HepG2 (cell line): ENCODE results near the gene ORC3. TPM values are rescaled to one million over a fixed set of nuclear protein-coding genes. Genes with fewer than 3 reads are reported as not detected.

Experiments used
- ARNT2 ChIP-seq: sonication (generic); formaldehyde crosslinking; IDR thresholded peaks from 2 replicates; pipeline ENCODE4 v1.8.0; 2022; ENCODE audit warnings: mild to moderate bottlenecking, low read depth, missing genetic modification reagents, moderate library complexity
- CCAR2 ChIP-seq: fragments of 200-400 bp; formaldehyde crosslinking; optimal IDR thresholded peaks from 2 replicates; pipeline ENCODE3; 2018; ENCODE audit warnings: low read depth, mild to moderate bottlenecking, low read length, moderate library complexity
- GABPB1 ChIP-seq: IDR thresholded peaks from 2 replicates; pipeline ENCODE4 v1.6.1; 2016; ENCODE audit warnings: mild to moderate bottlenecking, missing genetic modification reagents, moderate library complexity, missing compliant biosample characterization
- SNRNP70 ChIP-seq: fragments of 200-400 bp; formaldehyde crosslinking; IDR thresholded peaks from 2 replicates; pipeline ENCODE4 v1.6.1; 2017; ENCODE audit warnings: mild to moderate bottlenecking, low read depth, low read length, moderate library complexity
- TBL1XR1 ChIP-seq: fragments of 150-350 bp; IDR thresholded peaks from 2 replicates; pipeline ENCODE4 v1.6.1; 2014; ENCODE audit warnings: borderline replicate concordance, low read length; ENCODE audit not compliant: partially characterized antibody
- TOPORS ChIP-seq: sonication (generic); formaldehyde crosslinking; IDR thresholded peaks from 2 replicates; pipeline ENCODE4 v1.8.0; 2023; ENCODE audit warnings: mild to moderate bottlenecking, missing genetic modification reagents
- ZFP36 ChIP-seq: fragments of 150-350 bp; IDR thresholded peaks from 2 replicates; pipeline ENCODE4 v1.6.1; 2018; ENCODE audit warnings: borderline replicate concordance, low read length, low read depth; ENCODE audit not compliant: partially characterized antibody
- ZNF563 ChIP-seq: sonication (generic); formaldehyde crosslinking; IDR thresholded peaks from 2 replicates; pipeline ENCODE4 v1.8.0; 2022; ENCODE audit warnings: mild to moderate bottlenecking, moderate library complexity, missing genetic modification reagents
- ZNF570 ChIP-seq: sonication (generic); formaldehyde crosslinking; IDR thresholded peaks from 2 replicates; pipeline ENCODE4 v1.4.0; 2020; ENCODE audit warnings: mild to moderate bottlenecking, missing genetic modification reagents, borderline replicate concordance
- ZNF614 ChIP-seq: IDR thresholded peaks from 2 replicates; pipeline ENCODE4 v1.6.1; 2018; ENCODE audit warnings: missing biosample characterization, missing genetic modification reagents, inconsistent platforms, borderline replicate concordance
- ZNF660 ChIP-seq: sonication (generic); formaldehyde crosslinking; IDR thresholded peaks from 2 replicates; pipeline ENCODE4 v1.5.1; 2020; ENCODE audit warnings: mild to moderate bottlenecking, low read depth, missing genetic modification reagents, borderline replicate concordance
- polyA plus RNA-seq, 8 experiments: library from polyadenylated mRNA; depleted of rRNA in 3 of 8; stranded (reverse) in 7 of 8; unstranded in 1 of 8; fragments of >200 nt; fragmentation: Illumina TruSeq in 4 of 8; extraction: Trizol in 4 of 8; gene quantifications; 2 replicates each; pipeline versions ENCODE4 v1.2.1 to v1.2.3, GENCODE V29; 2011 to 2016; ENCODE audit warnings: low read depth in 4 of 8, missing spikeins in 1 of 8, mixed read lengths in 1 of 8; ENCODE audit not compliant: insufficient read depth in 1 of 8
- total RNA-seq, 5 experiments: library from RNA; depleted of rRNA; stranded (reverse); fragments of >200 nt; fragmentation: Illumina TruSeq; extraction: Trizol; gene quantifications; 2 replicates each; pipeline ENCODE4 v1.2.3, GENCODE V29; 2016; ENCODE audit warnings: low read depth in 1 of 5
- TF ChIP-seq, protein P1 (sequence below), 2 experiments: sonication (generic) in 1 of 2; formaldehyde crosslinking in 1 of 2; IDR thresholded peaks; 2 replicates each; pipeline versions ENCODE4 v1.5.1 to v1.6.1; 2011 to 2020; ENCODE audit warnings: borderline replicate concordance in 1 of 2, low read depth in 1 of 2, low read length in 1 of 2, mild to moderate bottlenecking in 1 of 2, missing genetic modification reagents in 1 of 2, moderate library complexity in 1 of 2
- TF ChIP-seq, protein P2 (sequence below): sonication (generic); formaldehyde crosslinking; IDR thresholded peaks from 2 replicates; pipeline ENCODE4 v1.5.1; 2020; ENCODE audit warnings: missing genetic modification reagents, mild to moderate bottlenecking, borderline replicate concordance
- TF ChIP-seq, protein P3 (sequence below): sonication (generic); formaldehyde crosslinking; IDR thresholded peaks from 2 replicates; pipeline ENCODE4 v1.5.0; 2020; ENCODE audit warnings: mild to moderate bottlenecking, missing genetic modification reagents, moderate library complexity
- TF ChIP-seq, protein P4 (sequence below): fragments of 450-650 bp; IDR thresholded peaks from 2 replicates; pipeline ENCODE4 v1.6.1; 2017; ENCODE audit warnings: mild to moderate bottlenecking
- TF ChIP-seq, protein P5 (sequence below): sonication (generic); formaldehyde crosslinking; IDR thresholded peaks from 2 replicates; pipeline ENCODE4 v1.5.0; 2020; ENCODE audit warnings: mild to moderate bottlenecking, missing genetic modification reagents, borderline replicate concordance

ORC3 gene
- total and polyA plus RNA-seq, 2 of the 13 experiments (the other 11 are each of a cell fraction or from before 2014, with no cell fraction given) = 21.8 to 43.5 TPM

DNA sequence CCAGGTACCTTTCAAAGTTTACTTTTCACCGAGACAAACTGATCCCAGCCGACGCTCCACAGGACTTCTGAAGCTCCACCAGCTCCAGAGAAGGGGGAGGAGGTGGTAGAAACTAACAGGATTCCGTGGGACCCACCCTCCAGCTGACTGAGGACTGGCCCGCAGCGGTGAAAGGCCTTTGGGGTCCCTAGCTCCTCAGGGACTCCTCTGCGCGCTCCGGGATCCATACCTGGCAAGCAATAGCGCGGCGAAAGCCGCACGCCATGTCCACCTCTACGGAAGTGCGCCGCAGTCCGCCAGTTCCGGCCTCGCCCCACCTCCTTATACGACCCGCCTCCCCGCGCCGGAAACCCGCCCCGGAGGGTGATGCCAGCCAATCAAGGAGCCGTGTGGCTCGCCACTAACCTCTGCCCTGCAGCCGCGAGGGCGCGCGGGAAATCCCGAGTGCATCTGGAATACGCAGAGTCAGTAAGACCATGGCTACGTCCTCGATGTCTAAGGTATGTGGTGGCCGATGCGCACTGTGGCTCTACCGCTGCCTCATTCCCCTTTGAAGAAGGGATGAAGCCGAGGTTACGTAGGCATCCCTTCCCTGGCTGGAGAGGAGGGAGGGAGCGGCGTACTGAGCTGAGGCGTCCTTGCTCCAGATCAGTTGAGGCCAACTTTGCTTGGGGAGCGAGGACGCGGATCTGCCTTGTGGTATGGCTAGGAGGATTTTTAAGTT, at the start of gene ORC3, which contains the start of gene RARS2 (continued):
- TF ChIP-seq CCAR2 (no peak), TBL1XR1 (no peak), GABPB1 (CRISPR knock-in tag) (peak; percentile 99), SNRNP70 (no peak), ZNF570 (CRISPR knock-in tag) (no peak), ZFP36 (no peak), ZNF563 (CRISPR knock-in tag) (no peak), ZNF660 (CRISPR knock-in tag) (no peak), ARNT2 (CRISPR knock-in tag) (peak; percentile 69; the same call in 1 of the 2 replicates), TOPORS (CRISPR knock-in tag) (no peak), ZNF614 (CRISPR knock-in tag) (peak; percentile 87; the same call in 1 of the 2 replicates)
- TF ChIP-seq, protein P1, sequence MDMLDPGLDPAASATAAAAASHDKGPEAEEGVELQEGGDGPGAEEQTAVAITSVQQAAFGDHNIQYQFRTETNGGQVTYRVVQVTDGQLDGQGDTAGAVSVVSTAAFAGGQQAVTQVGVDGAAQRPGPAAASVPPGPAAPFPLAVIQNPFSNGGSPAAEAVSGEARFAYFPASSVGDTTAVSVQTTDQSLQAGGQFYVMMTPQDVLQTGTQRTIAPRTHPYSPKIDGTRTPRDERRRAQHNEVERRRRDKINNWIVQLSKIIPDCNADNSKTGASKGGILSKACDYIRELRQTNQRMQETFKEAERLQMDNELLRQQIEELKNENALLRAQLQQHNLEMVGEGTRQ (IDR thresholded peaks at IDR 0.05; ENCODE audit: low read depth, low read length) = no peak
- TF ChIP-seq, protein P1 (CRISPR knock-in tag; IDR thresholded peaks at IDR 0.05; ENCODE audit: borderline replicate concordance) = no peak
- TF ChIP-seq, protein P2, sequence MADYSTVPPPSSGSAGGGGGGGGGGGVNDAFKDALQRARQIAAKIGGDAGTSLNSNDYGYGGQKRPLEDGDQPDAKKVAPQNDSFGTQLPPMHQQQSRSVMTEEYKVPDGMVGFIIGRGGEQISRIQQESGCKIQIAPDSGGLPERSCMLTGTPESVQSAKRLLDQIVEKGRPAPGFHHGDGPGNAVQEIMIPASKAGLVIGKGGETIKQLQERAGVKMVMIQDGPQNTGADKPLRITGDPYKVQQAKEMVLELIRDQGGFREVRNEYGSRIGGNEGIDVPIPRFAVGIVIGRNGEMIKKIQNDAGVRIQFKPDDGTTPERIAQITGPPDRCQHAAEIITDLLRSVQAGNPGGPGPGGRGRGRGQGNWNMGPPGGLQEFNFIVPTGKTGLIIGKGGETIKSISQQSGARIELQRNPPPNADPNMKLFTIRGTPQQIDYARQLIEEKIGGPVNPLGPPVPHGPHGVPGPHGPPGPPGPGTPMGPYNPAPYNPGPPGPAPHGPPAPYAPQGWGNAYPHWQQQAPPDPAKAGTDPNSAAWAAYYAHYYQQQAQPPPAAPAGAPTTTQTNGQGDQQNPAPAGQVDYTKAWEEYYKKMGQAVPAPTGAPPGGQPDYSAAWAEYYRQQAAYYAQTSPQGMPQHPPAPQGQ = no peak
- TF ChIP-seq, protein P3, sequence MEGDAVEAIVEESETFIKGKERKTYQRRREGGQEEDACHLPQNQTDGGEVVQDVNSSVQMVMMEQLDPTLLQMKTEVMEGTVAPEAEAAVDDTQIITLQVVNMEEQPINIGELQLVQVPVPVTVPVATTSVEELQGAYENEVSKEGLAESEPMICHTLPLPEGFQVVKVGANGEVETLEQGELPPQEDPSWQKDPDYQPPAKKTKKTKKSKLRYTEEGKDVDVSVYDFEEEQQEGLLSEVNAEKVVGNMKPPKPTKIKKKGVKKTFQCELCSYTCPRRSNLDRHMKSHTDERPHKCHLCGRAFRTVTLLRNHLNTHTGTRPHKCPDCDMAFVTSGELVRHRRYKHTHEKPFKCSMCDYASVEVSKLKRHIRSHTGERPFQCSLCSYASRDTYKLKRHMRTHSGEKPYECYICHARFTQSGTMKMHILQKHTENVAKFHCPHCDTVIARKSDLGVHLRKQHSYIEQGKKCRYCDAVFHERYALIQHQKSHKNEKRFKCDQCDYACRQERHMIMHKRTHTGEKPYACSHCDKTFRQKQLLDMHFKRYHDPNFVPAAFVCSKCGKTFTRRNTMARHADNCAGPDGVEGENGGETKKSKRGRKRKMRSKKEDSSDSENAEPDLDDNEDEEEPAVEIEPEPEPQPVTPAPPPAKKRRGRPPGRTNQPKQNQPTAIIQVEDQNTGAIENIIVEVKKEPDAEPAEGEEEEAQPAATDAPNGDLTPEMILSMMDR (CRISPR knock-in tag) = peak; percentile 17; the same call in 1 of the 2 replicates
- TF ChIP-seq, protein P4, sequence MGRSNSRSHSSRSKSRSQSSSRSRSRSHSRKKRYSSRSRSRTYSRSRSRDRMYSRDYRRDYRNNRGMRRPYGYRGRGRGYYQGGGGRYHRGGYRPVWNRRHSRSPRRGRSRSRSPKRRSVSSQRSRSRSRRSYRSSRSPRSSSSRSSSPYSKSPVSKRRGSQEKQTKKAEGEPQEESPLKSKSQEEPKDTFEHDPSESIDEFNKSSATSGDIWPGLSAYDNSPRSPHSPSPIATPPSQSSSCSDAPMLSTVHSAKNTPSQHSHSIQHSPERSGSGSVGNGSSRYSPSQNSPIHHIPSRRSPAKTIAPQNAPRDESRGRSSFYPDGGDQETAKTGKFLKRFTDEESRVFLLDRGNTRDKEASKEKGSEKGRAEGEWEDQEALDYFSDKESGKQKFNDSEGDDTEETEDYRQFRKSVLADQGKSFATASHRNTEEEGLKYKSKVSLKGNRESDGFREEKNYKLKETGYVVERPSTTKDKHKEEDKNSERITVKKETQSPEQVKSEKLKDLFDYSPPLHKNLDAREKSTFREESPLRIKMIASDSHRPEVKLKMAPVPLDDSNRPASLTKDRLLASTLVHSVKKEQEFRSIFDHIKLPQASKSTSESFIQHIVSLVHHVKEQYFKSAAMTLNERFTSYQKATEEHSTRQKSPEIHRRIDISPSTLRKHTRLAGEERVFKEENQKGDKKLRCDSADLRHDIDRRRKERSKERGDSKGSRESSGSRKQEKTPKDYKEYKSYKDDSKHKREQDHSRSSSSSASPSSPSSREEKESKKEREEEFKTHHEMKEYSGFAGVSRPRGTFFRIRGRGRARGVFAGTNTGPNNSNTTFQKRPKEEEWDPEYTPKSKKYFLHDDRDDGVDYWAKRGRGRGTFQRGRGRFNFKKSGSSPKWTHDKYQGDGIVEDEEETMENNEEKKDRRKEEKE = no peak
- TF ChIP-seq, protein P5, sequence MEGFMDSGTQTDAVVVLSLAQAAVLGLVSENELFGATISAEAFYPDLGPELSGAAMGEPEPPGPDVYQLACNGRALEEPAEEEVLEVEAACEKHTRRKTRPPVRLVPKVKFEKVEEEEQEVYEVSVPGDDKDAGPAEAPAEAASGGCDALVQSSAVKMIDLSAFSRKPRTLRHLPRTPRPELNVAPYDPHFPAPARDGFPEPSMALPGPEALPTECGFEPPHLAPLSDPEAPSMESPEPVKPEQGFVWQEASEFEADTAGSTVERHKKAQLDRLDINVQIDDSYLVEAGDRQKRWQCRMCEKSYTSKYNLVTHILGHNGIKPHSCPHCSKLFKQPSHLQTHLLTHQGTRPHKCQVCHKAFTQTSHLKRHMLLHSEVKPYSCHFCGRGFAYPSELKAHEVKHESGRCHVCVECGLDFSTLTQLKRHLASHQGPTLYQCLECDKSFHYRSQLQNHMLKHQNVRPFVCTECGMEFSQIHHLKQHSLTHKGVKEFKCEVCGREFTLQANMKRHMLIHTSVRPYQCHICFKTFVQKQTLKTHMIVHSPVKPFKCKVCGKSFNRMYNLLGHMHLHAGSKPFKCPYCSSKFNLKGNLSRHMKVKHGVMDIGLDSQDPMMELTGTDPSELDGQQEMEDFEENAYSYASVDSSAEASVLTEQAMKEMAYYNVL (CRISPR knock-in tag) = peak; percentile 57; the same call in 1 of the 2 replicates
